ENCODE data around the gene STPG2.
"Not testable (repeated sequence)": the region's sequence is repeated elsewhere in the genome, so short reads cannot be mapped to it uniquely, and the experiment has no call there.

The STPG2 gene

DNA sequence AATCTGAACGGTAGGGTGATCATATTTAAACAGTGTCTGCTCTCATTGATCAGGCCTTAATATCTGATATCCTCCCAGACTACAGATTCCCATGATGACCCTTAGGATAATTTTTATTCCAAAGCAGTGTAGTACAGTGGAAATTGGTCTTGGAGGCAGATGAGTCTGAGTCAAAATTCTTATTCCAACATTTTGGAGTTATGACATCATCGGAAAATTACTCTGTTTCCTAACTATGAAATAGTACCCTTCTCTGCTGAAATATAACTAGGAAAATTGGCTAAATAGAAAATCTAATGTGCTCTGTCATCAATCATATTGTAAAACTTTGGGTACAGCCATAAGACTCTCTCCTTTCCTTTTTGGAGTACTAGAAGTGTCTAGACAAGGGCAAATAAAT, 583.3 kb downstream of the STPG2 start:
- Histone ChIP-seq H3K9me2 (ENCODE audit: low read depth, low read length) (no peaks in the 10 kb centered on the region), H4K20me1 (ENCODE audit: insufficient read depth, low read length) (no peaks in the 10 kb centered on the region), H3K4me1 (ENCODE audit: insufficient read depth, low read length, severe bottlenecking) (no peaks in the 10 kb centered on the region), H3K4me3 (ENCODE audit: low read depth, low read length, poor library complexity, severe bottlenecking) (no peak overlapping the region), H3K9me3 (ENCODE audit: low read length) (no peaks in the 10 kb centered on the region), H3K9ac (ENCODE audit: low read length) (no peak overlapping the region), H3K27me3 (ENCODE audit: insufficient read depth, low read length) (no peaks in the 10 kb centered on the region), H3F3A (ENCODE audit: insufficient read depth, low read length) (no peaks in the 10 kb centered on the region), H3K36me3 (ENCODE audit: insufficient read depth, low read length) (no peaks in the 10 kb centered on the region), H3K4me2 (ENCODE audit: low read length) (no peak overlapping the region), H2AFZ (ENCODE audit: low read length) (no peak overlapping the region), H3K79me2 (ENCODE audit: insufficient read depth, low read length) (no peaks in the 10 kb centered on the region), H3K27ac (ENCODE audit: low read depth, low read length, poor library complexity, severe bottlenecking) (no peak overlapping the region)
- no peak for TF ChIP-seq EZH2 (IDR thresholded peaks at IDR 0.05; ENCODE audit: borderline replicate concordance, low read length)
- TF ChIP-seq, protein P1, sequence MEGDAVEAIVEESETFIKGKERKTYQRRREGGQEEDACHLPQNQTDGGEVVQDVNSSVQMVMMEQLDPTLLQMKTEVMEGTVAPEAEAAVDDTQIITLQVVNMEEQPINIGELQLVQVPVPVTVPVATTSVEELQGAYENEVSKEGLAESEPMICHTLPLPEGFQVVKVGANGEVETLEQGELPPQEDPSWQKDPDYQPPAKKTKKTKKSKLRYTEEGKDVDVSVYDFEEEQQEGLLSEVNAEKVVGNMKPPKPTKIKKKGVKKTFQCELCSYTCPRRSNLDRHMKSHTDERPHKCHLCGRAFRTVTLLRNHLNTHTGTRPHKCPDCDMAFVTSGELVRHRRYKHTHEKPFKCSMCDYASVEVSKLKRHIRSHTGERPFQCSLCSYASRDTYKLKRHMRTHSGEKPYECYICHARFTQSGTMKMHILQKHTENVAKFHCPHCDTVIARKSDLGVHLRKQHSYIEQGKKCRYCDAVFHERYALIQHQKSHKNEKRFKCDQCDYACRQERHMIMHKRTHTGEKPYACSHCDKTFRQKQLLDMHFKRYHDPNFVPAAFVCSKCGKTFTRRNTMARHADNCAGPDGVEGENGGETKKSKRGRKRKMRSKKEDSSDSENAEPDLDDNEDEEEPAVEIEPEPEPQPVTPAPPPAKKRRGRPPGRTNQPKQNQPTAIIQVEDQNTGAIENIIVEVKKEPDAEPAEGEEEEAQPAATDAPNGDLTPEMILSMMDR (IDR thresholded peaks at IDR 0.05; ENCODE audit: low read length), result no peak

DNA sequence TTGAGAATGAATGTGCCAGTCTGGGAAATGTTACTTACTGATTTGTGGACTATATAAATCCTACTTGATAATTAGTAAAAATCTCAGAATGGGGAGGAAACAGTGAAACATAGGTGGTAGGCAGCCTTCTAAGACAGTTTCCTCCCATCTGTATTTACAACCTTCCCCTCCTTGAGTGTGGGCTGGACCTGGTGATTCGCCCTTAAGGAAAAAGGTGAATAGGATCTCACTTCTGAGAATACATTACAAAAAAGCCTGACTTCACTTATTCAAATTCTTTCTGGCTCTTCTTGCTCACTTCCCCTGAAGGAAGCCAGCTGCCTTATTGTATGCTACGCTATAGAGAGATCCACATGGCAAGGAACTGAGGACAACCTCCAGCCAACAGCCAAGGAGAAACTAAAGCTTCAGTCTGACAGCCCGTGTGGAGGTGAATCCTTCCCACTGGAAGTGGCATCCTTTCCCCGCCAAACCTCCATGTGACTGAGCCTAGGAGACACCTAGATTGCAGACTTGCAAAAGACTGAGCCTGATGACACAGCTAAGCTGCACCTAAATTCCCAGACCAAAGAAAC, 585.0 kb downstream of the STPG2 start:
- H3K27me3 ChIP-seq (ENCODE audit: insufficient read depth, low read length), result no peaks in the 10 kb centered on the region
- no peaks in the 10 kb centered on the region for H3K36me3 ChIP-seq (ENCODE audit: insufficient read depth, low read length)
- H4K20me1 ChIP-seq (ENCODE audit: insufficient read depth, low read length), result no peaks in the 10 kb centered on the region
- no peaks in the 10 kb centered on the region for H3K9me2 ChIP-seq (ENCODE audit: low read depth, low read length)
- no peak for TF ChIP-seq EZH2 (IDR thresholded peaks at IDR 0.05; ENCODE audit: borderline replicate concordance, low read length)
- TF ChIP-seq, protein P1 (IDR thresholded peaks at IDR 0.05; ENCODE audit: low read length), result no peak
- no peaks in the 10 kb centered on the region for H3K79me2 ChIP-seq (ENCODE audit: insufficient read depth, low read length)
- H3K4me3 ChIP-seq (ENCODE audit: low read depth, low read length, poor library complexity, severe bottlenecking), result no peak overlapping the region
- H3K4me1 ChIP-seq (ENCODE audit: insufficient read depth, low read length, severe bottlenecking), result no peaks in the 10 kb centered on the region
- no peak overlapping the region for H2AFZ ChIP-seq (ENCODE audit: low read length)
- H3K9me3 ChIP-seq (ENCODE audit: low read length), result no peaks in the 10 kb centered on the region
- H3F3A ChIP-seq (ENCODE audit: insufficient read depth, low read length), result no peaks in the 10 kb centered on the region
- no peak overlapping the region for H3K27ac ChIP-seq (ENCODE audit: low read depth, low read length, poor library complexity, severe bottlenecking)
- no peak overlapping the region for H3K4me2 ChIP-seq (ENCODE audit: low read length)
- no peak overlapping the region for H3K9ac ChIP-seq (ENCODE audit: low read length)

DNA sequence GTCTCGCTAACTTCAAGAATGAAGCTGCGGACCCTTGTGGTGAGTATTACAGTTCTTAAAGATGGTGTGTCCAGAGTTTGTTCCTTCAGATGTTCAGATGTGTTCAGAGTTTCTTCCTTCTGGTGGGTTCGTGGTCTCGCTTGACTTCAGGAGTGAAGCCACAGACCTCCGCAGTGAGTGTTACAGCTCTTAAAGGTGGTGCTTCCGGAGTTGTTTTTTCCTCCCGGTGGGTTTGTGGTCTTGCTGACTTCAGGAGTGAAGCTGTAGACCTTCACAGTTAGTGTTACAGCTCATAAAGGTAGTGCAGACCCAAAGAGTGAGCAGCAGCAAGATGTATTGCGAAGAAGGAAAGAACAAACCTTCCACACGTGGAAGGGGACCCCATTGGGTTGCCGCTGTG, 592.6 kb downstream of the STPG2 start:
- not testable (repeated sequence) for H3K4me1 ChIP-seq (ENCODE audit: insufficient read depth, low read length, severe bottlenecking); H3K9me3 ChIP-seq (ENCODE audit: low read length); H3K9me2 ChIP-seq (ENCODE audit: low read depth, low read length); H3K79me2 ChIP-seq (ENCODE audit: insufficient read depth, low read length); H3K4me2 ChIP-seq (ENCODE audit: low read length); H3F3A ChIP-seq (ENCODE audit: insufficient read depth, low read length); H4K20me1 ChIP-seq (ENCODE audit: insufficient read depth, low read length); H3K27me3 ChIP-seq (ENCODE audit: insufficient read depth, low read length); H3K36me3 ChIP-seq (ENCODE audit: insufficient read depth, low read length); H3K9ac ChIP-seq (ENCODE audit: low read length); H3K27ac ChIP-seq (ENCODE audit: low read depth, low read length, poor library complexity, severe bottlenecking); H3K4me3 ChIP-seq (ENCODE audit: low read depth, low read length, poor library complexity, severe bottlenecking); H2AFZ ChIP-seq (ENCODE audit: low read length)

DNA sequence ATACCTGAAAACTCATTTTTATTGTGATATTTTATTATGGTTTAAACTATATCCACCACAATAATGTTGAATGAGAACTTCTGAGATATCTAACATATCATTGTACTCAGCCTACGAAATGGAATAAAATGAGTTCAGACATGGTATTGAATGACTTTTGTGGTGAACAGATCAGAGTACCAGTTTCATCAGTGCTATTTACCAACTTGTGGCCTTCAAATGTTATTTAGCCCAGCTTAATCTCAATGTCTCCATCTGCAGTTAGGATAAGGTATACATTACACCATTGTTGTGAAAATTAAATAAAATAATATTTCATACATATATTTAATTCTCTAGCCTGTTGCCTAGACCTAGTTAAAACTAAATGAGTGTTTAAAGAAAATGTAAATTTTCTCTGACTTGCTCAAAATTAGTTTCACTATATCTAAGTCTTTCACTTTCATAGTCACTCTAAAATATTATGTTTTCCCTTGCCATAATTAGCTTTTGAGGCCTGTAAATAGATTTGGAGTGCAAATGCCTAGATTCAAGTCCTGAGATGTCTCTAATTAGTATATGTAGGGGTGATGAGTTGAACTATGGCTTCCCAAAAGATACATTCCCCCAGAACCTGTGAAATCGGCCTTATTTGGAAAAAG, 594.2 kb downstream of the STPG2 start:
- no peaks in the 10 kb centered on the region for H3K36me3 ChIP-seq (ENCODE audit: insufficient read depth, low read length)

More for the DNA sequence above, 594.2 kb downstream of the STPG2 start:
- TF ChIP-seq, protein P1 (IDR thresholded peaks at IDR 0.05; ENCODE audit: low read length), result no peak
- TF ChIP-seq EZH2 (IDR thresholded peaks at IDR 0.05; ENCODE audit: borderline replicate concordance, low read length), result no peak
- no peaks in the 10 kb centered on the region for H3K9me3 ChIP-seq (ENCODE audit: low read length)
- no peak overlapping the region for H3K4me3 ChIP-seq (ENCODE audit: low read depth, low read length, poor library complexity, severe bottlenecking)
- no peaks in the 10 kb centered on the region for H4K20me1 ChIP-seq (ENCODE audit: insufficient read depth, low read length)
- no peaks in the 10 kb centered on the region for H3K27me3 ChIP-seq (ENCODE audit: insufficient read depth, low read length)
- H3K9ac ChIP-seq (ENCODE audit: low read length), result no peak overlapping the region
- no peak overlapping the region for H3K4me2 ChIP-seq (ENCODE audit: low read length)
- H3K4me1 ChIP-seq (ENCODE audit: insufficient read depth, low read length, severe bottlenecking), result no peaks in the 10 kb centered on the region
- H3F3A ChIP-seq (ENCODE audit: insufficient read depth, low read length), result no peaks in the 10 kb centered on the region
- no peaks in the 10 kb centered on the region for H3K9me2 ChIP-seq (ENCODE audit: low read depth, low read length)
- no peak overlapping the region for H2AFZ ChIP-seq (ENCODE audit: low read length)
- no peaks in the 10 kb centered on the region for H3K79me2 ChIP-seq (ENCODE audit: insufficient read depth, low read length)
- no peak overlapping the region for H3K27ac ChIP-seq (ENCODE audit: low read depth, low read length, poor library complexity, severe bottlenecking)
